CD1c-positive myeloid dendritic cell (primary cell): ENCODE results near the gene WNT3A.

ENCODE experiments used
- DNase-seq: peaks from one replicate; pipeline ENCODE4 v3.0.0-alpha.2; 2016; ENCODE audit errors: extremely low spot score

WNT3A gene

GRCh38 chr1:228070173-228070572 lies 63.4 kb downstream of the WNT3A start:
- DNase-seq: no peak

GRCh38 chr1:228070851-228071250 lies 64.1 kb downstream of the WNT3A start:
- no peak for DNase-seq

- no peak for DNase-seq
Observed at GRCh38 chr1:228071839-228072657, 65.2 kb downstream of the WNT3A start.

GRCh38 chr1:228072658-228073043 lies 65.9 kb downstream of the WNT3A start:
- DNase-seq: no peak

GRCh38 chr1:228073061-228073856 lies 66.5 kb downstream of the WNT3A start:
- DNase-seq: no peak

GRCh38 chr1:228073857-228074545 lies 67.2 kb downstream of the WNT3A start:
- DNase-seq: no peak

- DNase-seq: no peak
Observed at GRCh38 chr1:228074954-228075730, 68.3 kb downstream of the WNT3A start.

- DNase-seq: no peak
Observed at GRCh38 chr1:228075801-228076271, 69.0 kb downstream of the WNT3A start.

- DNase-seq: no peak
Observed at GRCh38 chr1:228076796-228077430, 70.1 kb downstream of the WNT3A start.

- no peak for DNase-seq
Observed at GRCh38 chr1:228077565-228078330, 71.0 kb downstream of the WNT3A start.

- no peak for DNase-seq
Observed at GRCh38 chr1:228079013-228079412, 72.2 kb downstream of the WNT3A start.

- no peak for DNase-seq
Observed at GRCh38 chr1:228079601-228080263, 72.9 kb downstream of the WNT3A start.

GRCh38 chr1:228081144-228081543 lies 74.3 kb downstream of the WNT3A start:
- no peak for DNase-seq

- no peak for DNase-seq
Observed at GRCh38 chr1:228081578-228082213, 74.9 kb downstream of the WNT3A start.

- DNase-seq: peak; percentile 99
Observed at GRCh38 chr1:228082214-228082917, 75.6 kb downstream of the WNT3A start, which contains the start of gene ARF1. TSS of gene ARF1 (plus strand) at chr1:228082708. CDS start at chr1:228097115, 14,407 bp downstream.

- peak; percentile 64 for DNase-seq
Observed at GRCh38 chr1:228082918-228083870, 76.4 kb downstream of the WNT3A start.

- peak; percentile 83 for DNase-seq
Observed at GRCh38 chr1:228083871-228084278, 77.1 kb downstream of the WNT3A start.
